B cell (primary cell): ENCODE measurements around the gene LAMTOR2.

Experiments used
- CTCF ChIP-seq: fragments of 200-600 bp; IDR thresholded peaks from one replicate; pipeline ENCODE4 v1.8.0; 2022; ENCODE audit warnings: antibody characterized with exemption, mild to moderate bottlenecking
- EZH2 ChIP-seq: IDR thresholded peaks from 2 replicates; pipeline ENCODE4 v1.6.1; 2012; ENCODE audit warnings: borderline replicate concordance, low read depth, mild to moderate bottlenecking, moderate library complexity, low read length; ENCODE audit not compliant: insufficient read depth, poor library complexity, severe bottlenecking

- TF ChIP-seq CTCF = no peak
- TF ChIP-seq EZH2 = no peak
These were observed 11.3 kb downstream of the LAMTOR2 start for GRCh38 chr1:156065871-156066270.
